Osteoblast (primary cell): ENCODE measurements around the gene SH3TC2. TPM values are rescaled to one million over a fixed set of nuclear protein-coding genes. Genes with fewer than 3 reads are reported as not detected.

ENCODE experiments used
- DNase-seq: peaks from one replicate; pipeline ENCODE4 v3.0.0; 2011; ENCODE audit warnings: low spot score, mixed read lengths; ENCODE audit not compliant: insufficient read length; ENCODE audit errors: missing footprints
- H2AFZ ChIP-seq: 2 replicates; pipeline ENCODE4 v1.6.0; 2011; ENCODE audit warnings: mild to moderate bottlenecking, low read length
- H3K27ac ChIP-seq: 2 replicates; pipeline ENCODE4 v1.5.1; 2011; ENCODE audit warnings: mild to moderate bottlenecking, low read depth, low read length, moderate library complexity
- H3K27me3 ChIP-seq: 2 replicates; pipeline ENCODE4 v1.6.0; 2012; ENCODE audit warnings: mild to moderate bottlenecking, control low read depth, inconsistent platforms, low read length, moderate library complexity; ENCODE audit not compliant: insufficient read depth
- H3K36me3 ChIP-seq: 2 replicates; pipeline ENCODE4 v1.5.1; 2011; ENCODE audit warnings: mild to moderate bottlenecking, low read length, control low read depth, moderate library complexity; ENCODE audit not compliant: insufficient read depth
- H3K4me1 ChIP-seq: 2 replicates; pipeline ENCODE4 v1.5.1; 2011; ENCODE audit warnings: mild to moderate bottlenecking, low read length, control low read depth, moderate library complexity; ENCODE audit not compliant: insufficient read depth
- H3K4me2 ChIP-seq: 2 replicates; pipeline ENCODE4 v1.6.0; 2011; ENCODE audit warnings: mild to moderate bottlenecking, low read length; ENCODE audit not compliant: insufficient read depth
- H3K4me3 ChIP-seq: fragments of 200-600 bp; sonication (generic); 3 replicates; pipeline ENCODE4 v1.5.1; 2012; ENCODE audit warnings: mild to moderate bottlenecking, low read length, inconsistent platforms; ENCODE audit not compliant: insufficient read depth
- H3K79me2 ChIP-seq: 2 replicates; pipeline ENCODE4 v1.6.0; 2012; ENCODE audit warnings: mild to moderate bottlenecking, low read length, control low read depth, inconsistent platforms; ENCODE audit not compliant: insufficient read depth
- H3K9me3 ChIP-seq: 2 replicates; pipeline ENCODE4 v1.5.1; 2011; ENCODE audit warnings: low read depth, low read length, control low read depth
- H4K20me1 ChIP-seq: 2 replicates; pipeline ENCODE4 v1.6.0; 2012; ENCODE audit warnings: mild to moderate bottlenecking, low read length, control low read depth; ENCODE audit not compliant: insufficient read depth
- total RNA-seq: library from RNA; depleted of rRNA; stranded (reverse); fragments of >200 nt; gene quantifications from 2 replicates; pipeline ENCODE4 v1.2.3, GENCODE V29; 2012
- TF ChIP-seq, protein P1 (sequence below): IDR thresholded peaks from 2 replicates; pipeline ENCODE4 v1.5.1; 2011; ENCODE audit warnings: mild to moderate bottlenecking, low read depth, low read length, moderate library complexity; ENCODE audit errors: extremely low read depth

SH3TC2 gene
- total RNA-seq, 1 donor = 0.72 TPM

GRCh38 chr5:149063896-149064478 lies 1.1 kb upstream of the SH3TC2 start:
- Histone ChIP-seq H3K36me3 (no peaks in the 10 kb centered on the region), H3K27me3 (no peaks in the 10 kb centered on the region), H3K4me3 (no peak overlapping the region), H3K4me2 (no peak overlapping the region), H3K27ac (no peak overlapping the region), H4K20me1 (no peaks in the 10 kb centered on the region), H3K4me1 (peaks cover 15% of the 10 kb centered on the region), H3K79me2 (no peaks in the 10 kb centered on the region), H2AFZ (no peak overlapping the region), H3K9me3 (no peaks in the 10 kb centered on the region)
- TF ChIP-seq, protein P1, sequence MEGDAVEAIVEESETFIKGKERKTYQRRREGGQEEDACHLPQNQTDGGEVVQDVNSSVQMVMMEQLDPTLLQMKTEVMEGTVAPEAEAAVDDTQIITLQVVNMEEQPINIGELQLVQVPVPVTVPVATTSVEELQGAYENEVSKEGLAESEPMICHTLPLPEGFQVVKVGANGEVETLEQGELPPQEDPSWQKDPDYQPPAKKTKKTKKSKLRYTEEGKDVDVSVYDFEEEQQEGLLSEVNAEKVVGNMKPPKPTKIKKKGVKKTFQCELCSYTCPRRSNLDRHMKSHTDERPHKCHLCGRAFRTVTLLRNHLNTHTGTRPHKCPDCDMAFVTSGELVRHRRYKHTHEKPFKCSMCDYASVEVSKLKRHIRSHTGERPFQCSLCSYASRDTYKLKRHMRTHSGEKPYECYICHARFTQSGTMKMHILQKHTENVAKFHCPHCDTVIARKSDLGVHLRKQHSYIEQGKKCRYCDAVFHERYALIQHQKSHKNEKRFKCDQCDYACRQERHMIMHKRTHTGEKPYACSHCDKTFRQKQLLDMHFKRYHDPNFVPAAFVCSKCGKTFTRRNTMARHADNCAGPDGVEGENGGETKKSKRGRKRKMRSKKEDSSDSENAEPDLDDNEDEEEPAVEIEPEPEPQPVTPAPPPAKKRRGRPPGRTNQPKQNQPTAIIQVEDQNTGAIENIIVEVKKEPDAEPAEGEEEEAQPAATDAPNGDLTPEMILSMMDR = no peak
- DNase-seq = no peak

GRCh38 chr5:149062371-149063016 lies 368 bp downstream of the SH3TC2 start:
- Histone ChIP-seq H3K36me3 (no peaks in the 10 kb centered on the region), H3K9me3 (no peaks in the 10 kb centered on the region), H2AFZ (peak overlapping the region; percentile 28), H3K79me2 (no peaks in the 10 kb centered on the region), H3K27me3 (no peaks in the 10 kb centered on the region), H3K4me2 (peak overlapping the region; percentile 13), H4K20me1 (no peaks in the 10 kb centered on the region), H3K27ac (peak overlapping the region; percentile 40), H3K4me1 (peaks cover 15% of the 10 kb centered on the region), H3K4me3 (no peak overlapping the region)
- TF ChIP-seq, protein P1 = no peak
- peak; percentile 83 for DNase-seq

- TF ChIP-seq, protein P1 = no peak
- Histone ChIP-seq H3K9me3 (no peaks in the 10 kb centered on the region), H3K4me1 (peaks cover 15% of the 10 kb centered on the region), H3K27ac (no peak overlapping the region), H3K4me3 (no peak overlapping the region), H3K27me3 (no peaks in the 10 kb centered on the region), H2AFZ (no peak overlapping the region), H3K79me2 (no peaks in the 10 kb centered on the region), H4K20me1 (no peaks in the 10 kb centered on the region), H3K36me3 (no peaks in the 10 kb centered on the region), H3K4me2 (no peak overlapping the region)
- DNase-seq = no peak
Observed at GRCh38 chr5:149061341-149061740, 1.5 kb downstream of the SH3TC2 start.

- H3K27ac ChIP-seq = no peak overlapping the region
- no peak overlapping the region for H3K4me3 ChIP-seq
- H3K79me2 ChIP-seq = no peaks in the 10 kb centered on the region
- H4K20me1 ChIP-seq = no peaks in the 10 kb centered on the region
- H2AFZ ChIP-seq = no peak overlapping the region
- no peaks in the 10 kb centered on the region for H3K9me3 ChIP-seq
- DNase-seq = peak; percentile 10
- no peak overlapping the region for H3K4me2 ChIP-seq
- peaks cover 15% of the 10 kb centered on the region for H3K4me1 ChIP-seq
- no peaks in the 10 kb centered on the region for H3K36me3 ChIP-seq
- H3K27me3 ChIP-seq = no peaks in the 10 kb centered on the region
- TF ChIP-seq, protein P1 = no peak
Observed at GRCh38 chr5:149060325-149060724, 2.5 kb downstream of the SH3TC2 start.
